ENCODE data around the gene AP3B1.
A peak's percentile ranks its signal among the peaks of the same experiment; 100 is the strongest.

Gene AP3B1, protein sequence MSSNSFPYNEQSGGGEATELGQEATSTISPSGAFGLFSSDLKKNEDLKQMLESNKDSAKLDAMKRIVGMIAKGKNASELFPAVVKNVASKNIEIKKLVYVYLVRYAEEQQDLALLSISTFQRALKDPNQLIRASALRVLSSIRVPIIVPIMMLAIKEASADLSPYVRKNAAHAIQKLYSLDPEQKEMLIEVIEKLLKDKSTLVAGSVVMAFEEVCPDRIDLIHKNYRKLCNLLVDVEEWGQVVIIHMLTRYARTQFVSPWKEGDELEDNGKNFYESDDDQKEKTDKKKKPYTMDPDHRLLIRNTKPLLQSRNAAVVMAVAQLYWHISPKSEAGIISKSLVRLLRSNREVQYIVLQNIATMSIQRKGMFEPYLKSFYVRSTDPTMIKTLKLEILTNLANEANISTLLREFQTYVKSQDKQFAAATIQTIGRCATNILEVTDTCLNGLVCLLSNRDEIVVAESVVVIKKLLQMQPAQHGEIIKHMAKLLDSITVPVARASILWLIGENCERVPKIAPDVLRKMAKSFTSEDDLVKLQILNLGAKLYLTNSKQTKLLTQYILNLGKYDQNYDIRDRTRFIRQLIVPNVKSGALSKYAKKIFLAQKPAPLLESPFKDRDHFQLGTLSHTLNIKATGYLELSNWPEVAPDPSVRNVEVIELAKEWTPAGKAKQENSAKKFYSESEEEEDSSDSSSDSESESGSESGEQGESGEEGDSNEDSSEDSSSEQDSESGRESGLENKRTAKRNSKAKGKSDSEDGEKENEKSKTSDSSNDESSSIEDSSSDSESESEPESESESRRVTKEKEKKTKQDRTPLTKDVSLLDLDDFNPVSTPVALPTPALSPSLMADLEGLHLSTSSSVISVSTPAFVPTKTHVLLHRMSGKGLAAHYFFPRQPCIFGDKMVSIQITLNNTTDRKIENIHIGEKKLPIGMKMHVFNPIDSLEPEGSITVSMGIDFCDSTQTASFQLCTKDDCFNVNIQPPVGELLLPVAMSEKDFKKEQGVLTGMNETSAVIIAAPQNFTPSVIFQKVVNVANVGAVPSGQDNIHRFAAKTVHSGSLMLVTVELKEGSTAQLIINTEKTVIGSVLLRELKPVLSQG

DNA sequence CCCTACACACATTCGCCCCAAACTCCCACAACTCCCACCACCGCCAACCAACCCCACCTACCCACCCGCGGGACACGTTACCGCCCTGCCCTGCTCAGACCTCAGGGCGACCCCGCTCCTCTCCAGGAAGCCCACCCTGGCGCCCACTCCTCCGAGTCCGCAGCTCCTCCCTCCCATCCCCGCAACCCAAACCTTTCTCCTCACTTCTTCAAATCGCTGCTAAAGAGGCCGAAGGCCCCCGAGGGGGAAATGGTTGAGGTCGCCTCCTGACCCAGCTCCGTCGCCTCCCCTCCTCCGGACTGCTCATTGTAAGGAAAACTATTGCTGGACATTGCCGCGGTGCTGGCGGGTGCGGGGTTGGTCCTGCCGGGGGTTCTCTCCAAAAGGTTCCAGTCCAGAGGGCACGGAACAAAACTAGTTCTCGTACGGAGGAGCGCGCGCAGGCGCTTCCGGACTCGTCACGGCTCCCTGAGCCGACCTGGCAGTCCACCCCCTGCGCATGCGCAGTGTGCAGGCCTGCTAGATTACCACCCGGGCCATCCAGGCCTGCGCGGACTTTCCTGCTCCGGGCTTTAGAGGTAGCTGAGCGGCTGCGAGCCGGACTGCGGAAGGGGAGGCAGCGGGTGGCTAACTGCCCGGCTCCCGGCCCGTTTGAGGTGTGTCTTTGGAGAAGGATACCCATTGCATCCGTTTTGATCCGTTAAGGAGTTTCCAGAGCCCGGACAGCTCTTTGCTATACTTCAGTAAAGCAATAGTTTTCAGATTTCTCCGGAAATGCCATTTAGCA lies at the start of gene AP3B1:
Gene AP3B1 (minus strand): TSS at position 451 of the 787 bp plus-strand sequence. CDS start 119 bp downstream, at position 332.
- peak; percentile 96 to 97 for DNase-seq

- DNase-seq: no peak
Measured at GRCh38 chr5:78341440-78341839, 46.9 kb upstream of the AP3B1 start.

DNA sequence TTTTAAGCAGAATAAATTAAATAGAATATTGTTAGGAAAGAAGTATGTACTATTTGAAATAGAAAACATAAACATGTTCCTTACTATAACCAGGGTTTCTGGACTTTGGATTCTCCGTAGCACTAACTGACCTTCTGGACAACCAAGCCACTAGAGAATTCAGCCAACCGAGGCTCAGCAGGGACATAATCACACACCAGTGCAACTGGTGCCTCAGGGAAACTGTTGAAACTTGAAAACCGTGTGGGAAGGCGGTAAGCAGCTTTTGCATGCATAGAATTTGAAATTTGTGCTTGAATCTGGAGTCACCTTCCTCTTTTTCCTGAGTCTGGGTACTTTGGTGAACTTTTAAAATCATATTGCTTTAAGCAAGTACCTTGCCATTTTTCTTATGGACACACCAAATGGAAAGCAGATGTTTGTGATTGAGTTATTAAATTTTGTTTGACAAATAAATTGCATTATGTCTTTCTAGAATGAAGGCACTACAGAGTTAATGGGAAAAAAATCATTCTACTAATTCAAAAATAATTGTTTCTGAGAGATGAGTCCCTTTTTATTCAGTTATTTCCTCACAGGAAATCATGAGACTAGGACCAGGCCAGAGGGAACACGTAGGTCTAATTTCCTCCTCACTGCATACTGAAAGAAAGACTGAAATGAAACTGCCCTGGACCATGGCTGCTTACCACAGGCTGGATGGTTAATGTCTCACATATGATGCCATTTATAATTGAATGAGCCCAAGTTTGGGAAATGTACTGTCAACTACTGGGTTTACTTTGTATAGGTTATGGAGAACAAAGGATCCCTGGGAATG lies 45.3 kb upstream of the AP3B1 start:
- DNase-seq: peak in 1 of 2 experiments; percentile 25

DNA sequence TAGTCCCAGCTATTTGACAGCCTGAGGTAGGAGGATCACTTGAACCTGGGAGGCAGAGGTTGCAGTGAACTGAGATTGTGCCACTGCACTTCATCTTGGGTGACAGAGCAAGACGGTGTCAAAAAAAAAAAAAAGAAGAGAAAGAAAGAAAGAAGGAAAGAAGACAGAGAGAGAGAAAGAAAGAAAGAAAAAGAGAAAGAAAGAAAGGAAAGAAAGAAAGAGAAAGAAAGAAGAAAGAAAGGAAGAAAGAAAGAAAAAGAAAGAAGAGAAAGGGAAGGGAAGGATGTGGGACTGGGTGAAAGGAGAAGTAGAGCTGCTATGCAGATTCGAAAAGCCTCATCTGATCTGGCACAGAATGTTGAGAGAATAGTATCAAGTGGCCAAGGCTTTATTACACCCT lies 42.2 kb upstream of the AP3B1 start:
- DNase-seq: no peak

DNA sequence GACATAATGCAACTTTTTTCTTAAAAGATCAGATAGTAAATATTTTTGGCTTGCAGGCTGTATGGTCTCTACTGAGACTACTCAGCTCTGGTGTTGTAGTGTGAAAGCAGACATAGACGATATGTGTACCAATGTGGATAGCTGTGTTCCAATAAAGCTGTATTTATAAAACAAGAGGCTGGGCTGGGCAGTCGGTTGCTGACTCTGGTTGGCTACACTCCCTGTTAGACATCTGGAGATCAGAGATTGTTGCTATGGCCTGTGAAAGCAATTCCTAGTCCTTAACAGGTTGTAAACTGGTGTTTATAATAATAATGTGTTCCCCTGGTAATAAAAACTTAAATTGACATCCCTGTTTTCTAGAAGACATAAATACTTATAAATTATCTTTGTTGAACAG lies 41.5 kb upstream of the AP3B1 start:
- no peak for DNase-seq

DNA sequence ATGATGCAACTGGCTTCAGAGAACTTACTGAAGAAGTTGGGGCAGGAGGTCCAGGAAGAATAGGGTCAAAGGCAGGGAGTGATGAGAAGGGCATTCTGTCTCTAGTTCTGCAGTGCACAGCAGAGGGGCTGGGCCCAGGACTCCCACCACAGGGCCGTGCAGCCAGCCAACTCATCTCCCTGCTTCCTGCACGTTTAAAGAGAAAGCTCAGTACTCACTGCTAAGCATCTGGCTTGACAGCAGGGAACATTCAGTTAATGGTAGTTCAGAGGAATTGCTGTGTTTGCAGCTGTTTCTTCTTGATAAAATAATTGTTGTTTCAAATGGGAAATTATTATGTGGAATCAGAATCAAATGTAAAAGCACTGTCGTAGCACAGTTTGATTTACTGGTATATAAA lies 40.3 kb upstream of the AP3B1 start:
- DNase-seq: no peak

GRCh38 chr5:78331523-78332080 lies 37.1 kb upstream of the AP3B1 start:
- no peak for DNase-seq

- no peak for DNase-seq
Measured at GRCh38 chr5:78328585-78329173, 34.2 kb upstream of the AP3B1 start.

DNA sequence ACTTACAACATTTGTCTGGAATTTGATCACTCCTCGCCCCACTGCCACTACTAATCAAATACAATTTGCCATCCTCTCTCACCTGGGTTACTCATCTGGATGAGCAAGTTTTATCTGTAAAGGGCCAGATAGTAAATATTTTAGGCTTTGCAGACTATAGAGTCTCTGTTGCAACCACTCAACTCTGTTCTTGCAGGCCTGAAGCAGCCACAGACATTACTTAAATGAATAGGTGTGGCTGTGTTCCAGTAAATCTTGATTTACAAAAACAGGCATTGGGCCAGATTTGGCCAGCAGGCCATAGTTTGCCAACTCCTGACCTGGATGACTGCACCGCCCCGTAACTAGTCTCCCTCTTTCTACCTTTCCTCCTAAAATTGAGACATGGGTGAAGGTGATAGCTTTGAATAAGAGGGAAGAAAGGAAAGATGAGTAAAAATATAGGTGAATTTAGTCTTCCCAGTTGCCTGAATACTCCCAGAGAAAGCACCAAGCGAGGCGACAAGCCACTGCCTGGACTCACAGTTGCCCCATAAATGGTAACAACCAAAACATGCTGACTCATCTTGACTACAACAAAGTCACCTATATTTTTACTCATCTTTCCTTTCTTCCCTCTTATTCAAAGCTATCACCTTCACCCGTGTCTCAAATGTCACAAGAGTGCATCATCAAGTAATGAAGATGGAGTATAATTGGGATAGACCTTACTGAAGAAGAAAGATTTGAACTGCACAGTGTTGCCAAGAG lies 33.4 kb upstream of the AP3B1 start:
- no peak for DNase-seq

GRCh38 chr5:78326930-78327329 lies 32.4 kb upstream of the AP3B1 start:
- DNase-seq: no peak

DNA sequence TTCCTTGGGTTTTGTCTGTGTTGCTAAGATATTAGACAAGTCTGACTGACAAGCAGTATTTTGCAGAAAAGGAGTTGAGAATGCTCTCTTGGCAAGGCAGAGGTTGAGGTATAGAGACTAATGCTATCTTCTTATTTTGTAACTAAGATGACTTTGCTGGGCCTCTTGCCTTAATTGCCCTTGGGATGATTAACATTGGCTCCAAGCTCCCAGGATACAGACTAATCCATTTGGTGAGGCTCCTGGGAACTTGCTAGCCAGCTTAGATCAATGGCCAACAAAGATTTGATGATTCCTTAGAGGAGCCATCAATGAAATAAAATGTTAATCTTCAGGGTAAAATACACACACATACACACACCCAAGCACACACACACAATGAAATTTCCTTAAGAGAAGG lies 28.7 kb upstream of the AP3B1 start:
- DNase-seq: no peak

DNA sequence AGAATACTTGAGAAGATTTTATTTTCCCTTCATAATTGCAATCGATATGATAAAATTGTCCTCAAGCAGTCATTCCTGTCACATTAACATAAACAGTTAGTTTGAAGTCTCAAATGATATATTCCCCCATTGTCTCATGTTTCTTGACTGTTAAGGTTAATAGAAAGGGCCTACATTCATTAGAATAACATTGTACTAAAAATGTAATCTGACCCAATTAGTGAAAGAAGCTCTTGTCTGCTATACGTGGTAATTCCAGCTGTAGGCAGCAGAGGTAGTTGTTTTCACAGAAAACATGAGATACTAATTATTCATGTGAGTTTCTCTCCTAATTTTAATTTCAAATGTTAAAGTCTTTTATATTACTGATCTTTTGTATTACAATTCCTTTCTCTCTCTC lies 25.9 kb upstream of the AP3B1 start:
- peak; percentile 38 to 45 for DNase-seq

DNA sequence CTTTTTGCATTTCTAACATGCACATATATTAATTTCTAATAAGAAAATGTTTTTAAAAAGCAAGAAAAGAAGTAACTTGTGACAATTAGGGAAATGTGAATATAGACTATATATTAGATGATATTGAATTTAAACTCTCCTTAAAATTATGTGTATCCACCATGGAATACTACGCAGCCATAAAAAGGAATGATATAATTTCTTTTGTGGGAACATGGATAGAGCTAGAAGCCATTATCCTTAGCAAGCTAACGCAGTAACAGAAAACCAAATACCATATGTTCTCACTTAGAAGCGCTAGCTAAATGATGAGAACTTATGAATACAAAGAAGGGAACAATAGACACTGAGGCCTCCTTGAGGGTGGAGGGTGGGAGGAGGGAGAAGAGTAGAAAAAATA lies 23.8 kb upstream of the AP3B1 start:
- no peak for DNase-seq

DNA sequence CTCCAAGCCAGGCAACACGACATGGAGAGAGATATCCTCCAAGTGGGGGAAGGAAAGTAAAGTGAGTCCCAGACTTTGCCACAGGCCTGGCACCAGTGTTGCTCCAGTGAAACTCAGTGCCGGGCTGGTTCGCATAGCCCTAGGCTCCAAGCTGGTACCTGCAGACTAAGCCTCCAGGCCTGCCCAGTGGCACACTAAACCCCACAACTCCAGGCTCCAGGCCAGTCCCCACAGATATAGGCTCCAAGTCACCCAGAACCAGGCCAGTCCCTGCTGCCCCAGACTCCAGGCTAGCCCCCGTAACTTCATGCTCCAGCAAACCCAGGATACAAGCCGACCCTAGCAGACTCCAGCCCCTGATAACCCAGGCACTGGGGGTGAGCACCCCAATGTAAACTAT lies 23.0 kb upstream of the AP3B1 start:
- DNase-seq: no peak

GRCh38 chr5:78308703-78309102 lies 14.2 kb upstream of the AP3B1 start:
- no peak for DNase-seq

- peak; percentile 6 to 24 for DNase-seq
Measured at GRCh38 chr5:78300464-78301045, 6.1 kb upstream of the AP3B1 start.

DNA sequence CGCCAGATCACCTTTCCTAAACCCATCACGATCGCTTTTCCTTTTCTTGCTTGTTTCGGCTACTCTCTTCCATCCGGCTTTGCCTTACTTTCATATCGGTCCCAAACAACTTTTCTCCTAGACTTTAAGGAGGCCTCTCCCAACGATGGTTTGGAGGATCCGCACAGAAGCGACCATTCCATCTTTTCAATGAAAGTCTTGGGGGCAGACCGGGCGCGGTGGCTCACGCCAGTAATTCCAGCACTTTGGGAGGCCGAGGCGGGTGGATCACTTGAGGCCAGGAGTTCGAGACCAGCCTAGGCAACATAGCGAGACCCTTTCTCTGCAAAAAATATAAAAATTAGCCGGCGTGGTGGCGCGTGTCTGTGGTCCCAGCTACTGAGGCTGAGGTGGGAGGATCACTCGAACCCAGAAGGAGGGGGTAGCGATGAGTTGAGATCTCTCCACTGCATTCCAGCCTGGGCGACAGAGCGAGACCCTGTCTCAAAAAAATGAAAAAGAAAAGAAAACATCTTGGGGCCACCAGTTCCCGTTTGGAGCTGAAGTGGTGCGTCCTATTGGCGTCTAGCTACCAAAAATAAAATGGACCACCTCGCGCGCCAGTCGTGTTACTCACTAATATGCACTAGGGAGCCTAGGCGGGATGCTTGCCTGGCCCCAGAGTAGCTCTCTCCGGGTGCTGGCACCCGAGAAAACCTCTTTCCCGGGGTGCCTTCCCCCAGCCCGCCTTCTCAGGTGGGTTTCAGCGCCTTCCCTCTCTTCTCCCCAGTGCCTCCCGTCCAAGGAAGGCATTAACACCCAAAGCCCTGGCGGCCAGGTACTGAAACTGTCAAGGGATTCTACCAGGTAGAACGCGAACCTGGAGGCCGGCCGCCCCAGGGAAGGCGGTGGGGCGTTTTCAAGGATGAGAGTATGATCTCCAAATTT lies 800 bp upstream of the AP3B1 start:
- DNase-seq: peak in 1 of 2 experiments; percentile 46

DNA sequence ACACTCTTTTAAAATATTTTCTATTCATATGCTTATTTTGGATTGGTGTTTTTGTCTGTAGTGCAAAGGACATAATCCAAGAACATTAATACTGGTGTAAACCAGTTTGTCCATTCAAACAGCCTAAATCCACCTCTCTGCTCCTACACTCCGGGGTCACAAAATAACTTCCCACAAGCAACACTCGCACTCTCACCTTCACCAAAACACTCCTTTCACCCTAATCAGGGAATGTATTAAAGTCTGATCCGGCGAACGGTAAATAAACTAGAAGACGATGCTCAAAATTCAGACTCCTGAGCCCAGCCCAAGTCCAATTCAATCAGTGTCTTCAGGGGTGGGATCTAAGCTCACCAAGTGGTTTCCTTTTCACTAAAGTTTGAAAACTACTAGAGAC lies 649 bp downstream of the AP3B1 start:
- DNase-seq: no peak

- DNase-seq: no peak
Measured at GRCh38 chr5:78291687-78292086, 2.8 kb downstream of the AP3B1 start.
